Stimulated activated CD4-positive, alpha-beta T cell treated with anti-CD3 and anti-CD28 coated beads, TNF-alpha, amount 100 ng/mL, for 1 hour (primary cell): ENCODE measurements around the gene MICAL2.

ENCODE experiments used
- DNase-seq, 3 donors: peaks; one replicate each; pipeline ENCODE4 v3.0.0-alpha.2; 2020; ENCODE audit warnings: low read depth in 3 of 3, low spot score in 1 of 3

Gene MICAL2

GRCh38 chr11:12094872-12095800 is 15.3 kb upstream of the MICAL2 start:
- DNase-seq = no peak

GRCh38 chr11:12097219-12097618 is 13.2 kb upstream of the MICAL2 start:
- DNase-seq = no peak

GRCh38 chr11:12098601-12099000 is 11.8 kb upstream of the MICAL2 start:
- DNase-seq = no peak

GRCh38 chr11:12099132-12099873 is 11.1 kb upstream of the MICAL2 start:
- DNase-seq = no peak

- DNase-seq = no peak
Observed at GRCh38 chr11:12100429-12100828, 10.0 kb upstream of the MICAL2 start.

GRCh38 chr11:12100841-12101242 is 9.5 kb upstream of the MICAL2 start:
- DNase-seq = no peak

- no peak for DNase-seq
Observed at GRCh38 chr11:12101318-12101717, 9.1 kb upstream of the MICAL2 start.

GRCh38 chr11:12102588-12103410 is 7.6 kb upstream of the MICAL2 start:
- no peak for DNase-seq

GRCh38 chr11:12103411-12104225 is 6.8 kb upstream of the MICAL2 start:
- no peak for DNase-seq

- no peak for DNase-seq
Observed at GRCh38 chr11:12105471-12105870, 4.9 kb upstream of the MICAL2 start.

GRCh38 chr11:12106101-12106500 is 4.3 kb upstream of the MICAL2 start:
- DNase-seq = no peak

GRCh38 chr11:12106501-12106900 is 3.9 kb upstream of the MICAL2 start:
- no peak for DNase-seq

GRCh38 chr11:12108875-12109453 is 1.4 kb upstream of the MICAL2 start:
- DNase-seq = no peak

GRCh38 chr11:12109591-12110196 is 696 bp upstream of the MICAL2 start:
- DNase-seq = no peak

GRCh38 chr11:12110714-12111548 is 541 bp downstream of the MICAL2 start:
- DNase-seq = no peak

- DNase-seq = no peak
Observed at GRCh38 chr11:12111549-12112520, 1.4 kb downstream of the MICAL2 start.

GRCh38 chr11:12112750-12113149 is 2.4 kb downstream of the MICAL2 start:
- no peak for DNase-seq

- no peak for DNase-seq
Observed at GRCh38 chr11:12113294-12113693, 2.9 kb downstream of the MICAL2 start.
